Prostate gland (tissue), 2 donors: Measurements from ENCODE around the gene PPP1R1B. TPM values are rescaled to one million over a fixed set of nuclear protein-coding genes. Genes with fewer than 3 reads are reported as not detected.

Experiments
- DNase-seq: peaks from one replicate; pipeline ENCODE4 v3.0.0-alpha.2; 2019; ENCODE audit warnings: low spot score
- H3K27ac ChIP-seq, 2 donors: fragments of 200-600 bp; sonication (generic); 2 replicates each; pipeline ENCODE4 v1.5.1; 2017 to 2019
- H3K27me3 ChIP-seq: fragments of 200-600 bp; sonication (generic); replicated peaks from 2 replicates; pipeline ENCODE4 v1.5.1; 2019; ENCODE audit not compliant: insufficient read depth
- H3K36me3 ChIP-seq, 2 donors: fragments of 200-600 bp; sonication (generic); 1 replicate in 1 of 2; 2 replicates in 1 of 2; pipeline versions ENCODE4 v1.5.1 to v1.8.1; 2017 to 2019
- H3K4me1 ChIP-seq: fragments of 200-600 bp; sonication (generic); replicated peaks from 2 replicates; pipeline ENCODE4 v1.5.1; 2019
- H3K4me3 ChIP-seq, 2 donors: fragments of 200-600 bp; sonication (generic); 2 replicates each; pipeline ENCODE4 v1.5.1; 2017 to 2019
- H3K9me3 ChIP-seq: fragments of 200-600 bp; sonication (generic); 2 replicates; pipeline ENCODE4 v1.5.1; 2017
- POLR2A ChIP-seq: fragments of 450-650 bp; IDR thresholded peaks from one replicate; pipeline ENCODE4 v1.6.1; 2016; ENCODE audit warnings: antibody characterized with exemption, mild to moderate bottlenecking
- POLR2AphosphoS5 ChIP-seq: sonication (generic); formaldehyde crosslinking; IDR thresholded peaks from one replicate; pipeline ENCODE4 v1.6.1; 2017; ENCODE audit warnings: antibody characterized with exemption
- WGBS: methylation state at CpG from one replicate; pipeline ENCODE4 v1.1.5; 2018; 5-methylcytosine and 5-hydroxymethylcytosine counted together
- intact Hi-C: fragments of 100-400 bp; cut with DNase I; formaldehyde crosslinking; loops from one replicate; pipeline ENCODE4 v1.14.2; 2022
- total RNA-seq, 2 donors: library from RNA; depleted of rRNA; stranded (reverse); fragments of >200 nt; gene quantifications; one replicate each; pipeline ENCODE4 v1.1.0, GENCODE V29; 2016
- TF ChIP-seq, protein P1 (sequence below), 4 experiments: fragments of 200-600 bp in 2 of 4; fragments of 450-650 bp in 2 of 4; sonication (generic) in 2 of 4; IDR thresholded peaks; 1 replicate in 3 of 4; 2 replicates in 1 of 4; pipeline ENCODE4 v1.5.1; 2016 to 2019; ENCODE audit warnings: antibody characterized with exemption in 4 of 4, mild to moderate bottlenecking in 2 of 4, moderate library complexity in 2 of 4

Gene PPP1R1B
- total RNA-seq, 2 donors from 2014 or later: 69.0 to 108 TPM

DNA sequence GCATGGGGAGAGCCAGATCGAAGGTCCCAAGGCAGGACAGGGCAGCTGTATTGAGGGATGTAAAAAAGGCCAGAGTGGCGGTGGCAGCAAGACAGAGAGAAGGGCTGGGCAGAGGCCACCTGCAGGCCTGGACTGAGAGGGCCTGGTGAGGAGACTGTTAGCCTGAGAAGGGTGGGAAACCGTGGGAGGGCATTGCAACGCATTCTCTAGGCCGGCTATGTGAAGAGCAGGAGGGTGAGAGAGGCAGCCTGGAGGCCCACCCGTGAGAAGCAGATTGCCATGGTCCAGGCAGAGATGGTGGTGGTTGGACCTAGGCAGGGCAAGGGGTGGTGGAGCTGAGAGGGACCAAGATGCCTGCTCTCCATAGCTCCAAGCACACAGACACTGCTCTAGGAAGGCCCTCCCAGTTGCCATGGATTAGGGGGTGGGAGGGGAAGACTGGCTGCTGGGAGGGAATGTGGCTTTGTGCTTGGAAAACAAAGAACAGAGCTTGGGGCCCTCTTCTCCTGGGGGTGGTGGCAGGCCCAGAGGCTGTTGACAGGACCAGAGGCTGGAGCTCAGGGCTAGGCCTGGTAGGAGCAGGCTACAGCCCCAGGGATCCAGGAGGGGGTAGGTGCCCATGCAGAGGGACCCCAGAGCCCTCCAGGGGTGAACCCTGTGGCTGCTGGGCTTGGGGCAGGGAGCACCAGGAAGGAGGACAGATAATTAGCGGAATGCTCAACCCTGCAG, 26.0 kb downstream of the PPP1R1B start:
- H3K27me3 ChIP-seq: no peaks in the 10 kb centered on the region
- no peak for DNase-seq
- peak overlapping the region; percentile 58 to 67 for H3K27ac ChIP-seq
- no peaks in the 10 kb centered on the region for H3K9me3 ChIP-seq
- TF ChIP-seq, protein P1, sequence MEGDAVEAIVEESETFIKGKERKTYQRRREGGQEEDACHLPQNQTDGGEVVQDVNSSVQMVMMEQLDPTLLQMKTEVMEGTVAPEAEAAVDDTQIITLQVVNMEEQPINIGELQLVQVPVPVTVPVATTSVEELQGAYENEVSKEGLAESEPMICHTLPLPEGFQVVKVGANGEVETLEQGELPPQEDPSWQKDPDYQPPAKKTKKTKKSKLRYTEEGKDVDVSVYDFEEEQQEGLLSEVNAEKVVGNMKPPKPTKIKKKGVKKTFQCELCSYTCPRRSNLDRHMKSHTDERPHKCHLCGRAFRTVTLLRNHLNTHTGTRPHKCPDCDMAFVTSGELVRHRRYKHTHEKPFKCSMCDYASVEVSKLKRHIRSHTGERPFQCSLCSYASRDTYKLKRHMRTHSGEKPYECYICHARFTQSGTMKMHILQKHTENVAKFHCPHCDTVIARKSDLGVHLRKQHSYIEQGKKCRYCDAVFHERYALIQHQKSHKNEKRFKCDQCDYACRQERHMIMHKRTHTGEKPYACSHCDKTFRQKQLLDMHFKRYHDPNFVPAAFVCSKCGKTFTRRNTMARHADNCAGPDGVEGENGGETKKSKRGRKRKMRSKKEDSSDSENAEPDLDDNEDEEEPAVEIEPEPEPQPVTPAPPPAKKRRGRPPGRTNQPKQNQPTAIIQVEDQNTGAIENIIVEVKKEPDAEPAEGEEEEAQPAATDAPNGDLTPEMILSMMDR (IDR thresholded peaks at IDR 0.05): no peak
- no peak for TF ChIP-seq POLR2A
- no peak for TF ChIP-seq POLR2AphosphoS5
- intact Hi-C loops: no loop called here
- no peak overlapping the region for H3K4me3 ChIP-seq
- H3K4me1 ChIP-seq: peaks cover 13% of the 10 kb centered on the region
- WGBS: 54% methylated on average over 7 of the region's 7 CpGs
- H3K36me3 ChIP-seq: no peaks in the 10 kb centered on the region

DNA sequence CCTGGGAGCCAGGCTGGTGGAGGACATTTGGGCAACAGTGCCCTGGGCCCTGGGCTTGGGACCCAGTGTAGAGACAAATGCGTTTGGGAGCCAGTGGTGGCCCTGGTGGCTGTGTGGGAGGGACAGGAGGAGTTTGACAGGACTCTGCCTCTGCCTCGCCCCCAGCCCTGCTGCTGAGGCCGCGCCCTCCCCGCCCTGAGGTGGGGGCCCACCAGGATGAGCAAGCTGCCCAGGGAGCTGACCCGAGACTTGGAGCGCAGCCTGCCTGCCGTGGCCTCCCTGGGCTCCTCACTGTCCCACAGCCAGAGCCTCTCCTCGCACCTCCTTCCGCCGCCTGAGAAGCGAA, 26.5 kb downstream of the PPP1R1B start:
- DNase-seq: no peak
- Histone ChIP-seq H3K9me3 (no peaks in the 10 kb centered on the region), H3K4me3 (no peak overlapping the region), H3K36me3 (no peaks in the 10 kb centered on the region), H3K27me3 (no peaks in the 10 kb centered on the region), H3K4me1 (peaks cover 13% of the 10 kb centered on the region), H3K27ac (peak overlapping the region; percentile 58 to 67)
- intact Hi-C loops: no loop called here
- TF ChIP-seq, protein P1 (IDR thresholded peaks at IDR 0.05): no peak
- TF ChIP-seq POLR2AphosphoS5: no peak
- TF ChIP-seq POLR2A: no peak
- WGBS: 88% methylated on average over 12 of the region's 12 CpGs

DNA sequence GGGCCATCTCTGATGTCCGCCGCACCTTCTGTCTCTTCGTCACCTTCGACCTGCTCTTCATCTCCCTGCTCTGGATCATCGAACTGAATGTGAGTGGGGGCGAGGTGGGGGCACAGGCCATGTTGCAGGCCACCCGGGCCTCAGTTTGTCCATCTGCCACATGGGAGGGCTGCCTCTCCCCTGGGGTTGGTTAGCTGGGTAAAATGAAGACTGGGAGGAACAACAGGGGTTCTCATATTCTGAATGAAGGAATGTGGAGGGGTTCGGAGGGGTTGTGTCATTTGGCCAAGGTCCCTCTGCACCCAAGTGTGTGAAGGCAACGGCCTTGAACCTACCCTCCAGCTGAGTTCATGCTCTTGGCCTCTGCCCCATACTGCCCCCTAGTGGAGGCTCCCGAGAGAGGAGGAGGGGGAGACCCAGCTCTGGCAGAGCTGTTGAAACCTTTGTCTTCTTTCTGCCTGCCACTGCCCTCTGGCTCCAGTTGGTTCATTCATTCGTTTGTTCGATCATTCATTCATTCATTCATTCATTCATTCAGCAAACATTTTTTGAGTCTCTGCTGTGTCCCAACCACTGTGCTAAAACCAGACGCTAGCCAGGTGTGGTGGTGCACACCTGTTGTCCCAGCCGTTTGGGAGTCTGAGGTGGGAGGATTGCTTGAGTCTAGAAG, 27.0 kb downstream of the PPP1R1B start:
- Histone ChIP-seq H3K27ac (no peak overlapping the region), H3K9me3 (no peaks in the 10 kb centered on the region), H3K4me3 (no peak overlapping the region), H3K36me3 (no peaks in the 10 kb centered on the region), H3K4me1 (peaks cover 13% of the 10 kb centered on the region), H3K27me3 (no peaks in the 10 kb centered on the region)
- TF ChIP-seq, protein P1 (IDR thresholded peaks at IDR 0.05): peak; percentile 43 to 55 (median 52)
- TF ChIP-seq POLR2AphosphoS5: no peak
- intact Hi-C loops: no loop called here
- WGBS: 73% methylated on average over 14 of the region's 14 CpGs
- peak; percentile 47 for DNase-seq

DNA sequence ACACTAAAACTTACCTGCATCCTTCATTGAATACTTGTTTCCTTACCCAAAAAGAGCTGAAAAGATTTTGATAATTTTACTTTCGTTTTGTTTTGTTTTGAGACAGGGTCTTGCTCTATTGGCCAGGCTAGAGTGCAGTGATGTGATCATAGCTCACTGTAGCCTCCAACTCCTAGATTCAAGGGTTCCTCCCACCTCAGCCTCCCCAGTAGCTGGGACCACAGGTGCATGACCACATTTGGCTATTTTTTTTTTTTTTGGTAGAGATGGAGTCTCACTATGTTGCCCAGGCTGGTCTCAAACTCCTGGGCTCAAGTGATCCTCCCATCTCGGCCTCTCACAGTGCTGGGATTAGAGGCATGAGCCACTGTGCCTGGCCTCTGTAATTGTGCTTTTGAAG, 28.4 kb downstream of the PPP1R1B start:
- intact Hi-C loops: no loop called here
- WGBS: 85% methylated on average over 2 of the region's 2 CpGs

More for the DNA sequence above, 28.4 kb downstream of the PPP1R1B start:
- DNase-seq: no peak
- Histone ChIP-seq H3K9me3 (no peaks in the 10 kb centered on the region), H3K4me1 (peaks cover 13% of the 10 kb centered on the region), H3K4me3 (no peak overlapping the region), H3K27ac (no peak overlapping the region), H3K36me3 (no peaks in the 10 kb centered on the region), H3K27me3 (no peaks in the 10 kb centered on the region)
- TF ChIP-seq, protein P1 (IDR thresholded peaks at IDR 0.05): no peak
- no peak for TF ChIP-seq POLR2A
- TF ChIP-seq POLR2AphosphoS5: no peak
